ENCODE data around the gene TDRKH.
"Not testable (repeated sequence)": the region's sequence is repeated elsewhere in the genome, so short reads cannot be mapped to it uniquely, and the experiment has no call there.

The TDRKH gene

GRCh38 chr1:151800830-151801229 is 10.5 kb upstream of the TDRKH start:
- TF ChIP-seq POLR2A (IDR thresholded peaks at IDR 0.05; ENCODE audit: low read depth, low read length) = no peak
- no peak for TF ChIP-seq TAF1 (IDR thresholded peaks at IDR 0.05; ENCODE audit: borderline replicate concordance, low read depth, low read length)
- no peak for TF ChIP-seq POLR2AphosphoS5 (IDR thresholded peaks at IDR 0.05; ENCODE audit: low read depth, low read length)
- no peak for FAIRE-seq
- no peak for DNase-seq (ENCODE audit: insufficient read length)

- FAIRE-seq (peak; percentile 24), DNase-seq (ENCODE audit: insufficient read length) (no peak)
- TF ChIP-seq POLR2AphosphoS5 (IDR thresholded peaks at IDR 0.05; ENCODE audit: low read depth, low read length) (no peak), TAF1 (IDR thresholded peaks at IDR 0.05; ENCODE audit: borderline replicate concordance, low read depth, low read length) (no peak), POLR2A (IDR thresholded peaks at IDR 0.05; ENCODE audit: low read depth, low read length) (no peak)
Measured at GRCh38 chr1:151799179-151800022, 9.1 kb upstream of the TDRKH start.

GRCh38 chr1:151798571-151798970 is 8.3 kb upstream of the TDRKH start:
- no peak for DNase-seq (ENCODE audit: insufficient read length)
- TF ChIP-seq POLR2A (IDR thresholded peaks at IDR 0.05; ENCODE audit: low read depth, low read length) = no peak
- no peak for TF ChIP-seq POLR2AphosphoS5 (IDR thresholded peaks at IDR 0.05; ENCODE audit: low read depth, low read length)
- TF ChIP-seq TAF1 (IDR thresholded peaks at IDR 0.05; ENCODE audit: borderline replicate concordance, low read depth, low read length) = no peak
- FAIRE-seq = no peak

- DNase-seq (ENCODE audit: insufficient read length) = no peak
- no peak for FAIRE-seq
- TF ChIP-seq TAF1 (IDR thresholded peaks at IDR 0.05; ENCODE audit: borderline replicate concordance, low read depth, low read length) (no peak), POLR2A (IDR thresholded peaks at IDR 0.05; ENCODE audit: low read depth, low read length) (no peak), POLR2AphosphoS5 (IDR thresholded peaks at IDR 0.05; ENCODE audit: low read depth, low read length) (no peak)
Measured at GRCh38 chr1:151790940-151791651, 796 bp upstream of the TDRKH start.

- DNase-seq (ENCODE audit: insufficient read length) (no peak), FAIRE-seq (no peak)
- TF ChIP-seq POLR2A (IDR thresholded peaks at IDR 0.05; ENCODE audit: low read depth, low read length) = no peak
- TF ChIP-seq TAF1 (IDR thresholded peaks at IDR 0.05; ENCODE audit: borderline replicate concordance, low read depth, low read length) = no peak
- no peak for TF ChIP-seq POLR2AphosphoS5 (IDR thresholded peaks at IDR 0.05; ENCODE audit: low read depth, low read length)
Measured at GRCh38 chr1:151787689-151788088, 2.6 kb downstream of the TDRKH start.

GRCh38 chr1:151783796-151784195 is 6.5 kb downstream of the TDRKH start:
- DNase-seq (ENCODE audit: insufficient read length) (no peak), FAIRE-seq (no peak)
- TF ChIP-seq POLR2AphosphoS5 (IDR thresholded peaks at IDR 0.05; ENCODE audit: low read depth, low read length) (no peak), TAF1 (IDR thresholded peaks at IDR 0.05; ENCODE audit: borderline replicate concordance, low read depth, low read length) (no peak), POLR2A (IDR thresholded peaks at IDR 0.05; ENCODE audit: low read depth, low read length) (no peak)

- TF ChIP-seq TAF1 (IDR thresholded peaks at IDR 0.05; ENCODE audit: borderline replicate concordance, low read depth, low read length) (no peak), POLR2A (IDR thresholded peaks at IDR 0.05; ENCODE audit: low read depth, low read length) (no peak)
- no peak for FAIRE-seq
- no peak for DNase-seq (ENCODE audit: insufficient read length)
Measured at GRCh38 chr1:151782741-151783140, 7.6 kb downstream of the TDRKH start.

- DNase-seq (ENCODE audit: insufficient read length); FAIRE-seq: not testable (repeated sequence)
Measured at GRCh38 chr1:151782026-151782425, 8.3 kb downstream of the TDRKH start.

- not testable (repeated sequence) for FAIRE-seq; DNase-seq (ENCODE audit: insufficient read length)
Measured at GRCh38 chr1:151780736-151781135, 9.6 kb downstream of the TDRKH start.

- FAIRE-seq (peak; percentile 40), DNase-seq (ENCODE audit: insufficient read length) (no peak)
- TF ChIP-seq POLR2AphosphoS5 (IDR thresholded peaks at IDR 0.05; ENCODE audit: low read depth, low read length) (no peak), TAF1 (IDR thresholded peaks at IDR 0.05; ENCODE audit: borderline replicate concordance, low read depth, low read length) (no peak), POLR2A (IDR thresholded peaks at IDR 0.05; ENCODE audit: low read depth, low read length) (no peak)
Measured at GRCh38 chr1:151779852-151780251, 10.4 kb downstream of the TDRKH start.

GRCh38 chr1:151777317-151777716 is 13.0 kb downstream of the TDRKH start:
- no peak for TF ChIP-seq POLR2AphosphoS5 (IDR thresholded peaks at IDR 0.05; ENCODE audit: low read depth, low read length)
- no peak for TF ChIP-seq POLR2A (IDR thresholded peaks at IDR 0.05; ENCODE audit: low read depth, low read length)
- no peak for TF ChIP-seq TAF1 (IDR thresholded peaks at IDR 0.05; ENCODE audit: borderline replicate concordance, low read depth, low read length)
- FAIRE-seq = no peak
- no peak for DNase-seq (ENCODE audit: insufficient read length)

GRCh38 chr1:151776665-151777062 is 13.6 kb downstream of the TDRKH start:
- FAIRE-seq = no peak
- DNase-seq (ENCODE audit: insufficient read length) = no peak
- TF ChIP-seq POLR2AphosphoS5 (IDR thresholded peaks at IDR 0.05; ENCODE audit: low read depth, low read length) (no peak), TAF1 (IDR thresholded peaks at IDR 0.05; ENCODE audit: borderline replicate concordance, low read depth, low read length) (no peak), POLR2A (IDR thresholded peaks at IDR 0.05; ENCODE audit: low read depth, low read length) (no peak)

All from GM12892 (cell line).